HG03378 (cell line): ENCODE results near the gene THAP4.

ENCODE experiments used
- ATAC-seq: cut with Tn5 transposase; IDR thresholded peaks from one replicate; pipeline ENCODE4 v1.9.1; 2021; ENCODE audit warnings: mild to moderate bottlenecking, moderate library complexity; ENCODE audit not compliant: unreplicated experiment

The THAP4 gene

DNA sequence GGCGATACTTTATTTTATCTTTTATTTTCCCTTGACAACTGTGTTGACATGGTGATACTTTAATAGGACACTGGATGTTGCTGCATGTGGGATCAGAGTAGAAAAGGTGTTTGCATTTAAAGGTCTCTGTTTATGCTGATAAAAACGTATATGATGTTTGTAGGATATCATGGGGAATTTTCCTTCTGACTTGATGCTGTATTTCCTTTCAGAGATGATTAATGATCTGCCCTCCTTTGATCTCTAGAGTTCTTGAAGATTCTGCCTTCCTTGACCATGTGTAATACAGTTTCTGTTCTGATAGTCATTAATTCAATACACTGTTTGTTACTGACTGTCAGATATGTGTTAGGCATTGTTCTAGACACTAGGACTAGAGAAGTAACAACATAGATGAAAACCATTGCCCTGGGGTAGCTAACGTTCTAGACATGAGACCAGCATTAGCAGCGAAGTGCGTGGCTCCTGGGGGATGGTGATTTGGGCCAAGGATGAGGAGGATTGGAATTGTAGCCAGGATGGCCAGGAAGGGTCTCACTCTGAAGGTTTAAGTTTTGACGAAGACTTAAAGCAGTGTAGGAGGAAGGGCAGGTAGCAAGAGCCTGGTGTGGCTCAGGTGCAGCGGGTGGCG lies 3.3 kb upstream of the THAP4 start:
- ATAC-seq: no peak

DNA sequence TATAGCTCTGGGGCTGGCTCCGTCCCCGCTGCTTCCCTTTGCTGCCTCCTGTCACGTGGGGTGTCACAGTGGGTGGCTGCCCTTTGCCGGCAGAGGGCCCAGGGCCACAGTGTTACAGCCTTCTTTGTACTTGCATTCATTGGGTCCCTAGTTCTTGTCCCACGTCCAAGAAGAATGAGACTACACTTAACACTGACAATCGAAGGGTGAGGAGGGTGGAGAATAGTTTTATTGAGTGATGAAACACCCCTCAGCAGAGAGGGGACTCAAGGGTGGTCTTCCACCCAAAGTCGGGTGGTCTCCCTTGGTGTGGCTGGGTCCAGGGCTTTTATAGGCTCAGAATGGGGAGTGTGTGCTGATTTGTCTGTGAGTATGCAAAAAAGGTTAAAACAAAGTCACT lies 2.4 kb upstream of the THAP4 start:
- no peak for ATAC-seq

DNA sequence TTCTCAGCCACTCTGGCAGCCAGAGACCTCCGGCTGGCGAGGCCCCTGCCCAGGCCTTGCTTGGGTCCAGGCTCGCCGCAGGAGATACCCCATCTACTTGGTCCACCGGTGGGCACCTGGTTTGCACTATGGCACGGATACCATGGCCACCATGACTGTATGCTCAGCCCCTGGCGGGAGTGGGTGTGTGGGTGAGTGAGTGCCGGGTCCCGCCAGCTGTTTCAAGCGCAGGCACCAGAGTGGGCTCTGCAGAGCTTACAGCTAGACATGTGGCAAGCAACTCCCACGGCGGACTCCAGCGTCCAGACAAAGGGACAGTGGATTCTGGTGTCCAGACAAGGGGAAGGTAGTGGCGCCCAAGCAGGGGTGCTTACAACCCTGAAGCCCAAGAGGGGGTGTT lies 2.0 kb upstream of the THAP4 start:
- ATAC-seq: no peak

DNA sequence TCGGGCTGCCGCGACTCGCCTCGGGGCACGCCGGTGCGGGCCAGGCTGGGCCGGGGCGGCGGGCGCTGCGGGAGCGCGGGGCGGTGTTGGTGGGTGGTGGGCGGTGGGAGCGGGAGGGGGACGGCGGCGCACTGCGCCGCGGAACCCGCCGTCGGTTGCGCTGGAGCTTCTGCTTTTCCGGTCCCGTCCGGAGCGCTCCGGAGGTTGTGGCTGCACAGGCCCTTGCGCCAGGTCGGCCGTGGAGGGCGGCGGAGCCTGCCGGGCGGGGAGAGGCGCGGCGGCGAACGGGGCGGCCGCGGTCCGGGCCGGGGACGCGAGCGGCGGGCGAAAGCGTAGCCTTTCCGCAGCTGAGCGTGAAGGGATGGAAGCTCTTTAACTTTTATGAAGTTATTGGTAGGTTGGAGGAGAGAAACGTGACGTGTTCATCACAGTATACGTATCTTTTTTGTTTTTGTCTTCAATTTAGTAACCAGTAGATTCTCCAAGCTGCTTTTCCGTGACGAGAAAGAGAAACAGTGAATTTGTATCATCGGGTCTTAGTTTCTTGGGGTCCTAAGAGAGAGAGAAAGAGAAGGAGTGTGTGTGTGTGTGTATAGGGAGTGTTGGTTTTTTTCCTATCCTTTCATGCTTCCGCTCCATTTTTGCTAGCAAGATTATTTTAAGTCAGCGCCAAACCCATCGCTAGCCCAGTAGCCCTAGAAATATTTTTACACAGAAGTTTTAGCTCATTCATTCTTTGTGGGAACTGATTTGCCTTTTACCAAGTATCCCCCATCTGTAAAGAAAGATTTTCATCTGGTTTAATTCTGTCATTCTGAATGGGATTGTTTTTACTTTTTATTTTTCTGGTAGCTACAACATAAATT lies 1.1 kb upstream of the THAP4 start:
- peak; percentile 16 for ATAC-seq

DNA sequence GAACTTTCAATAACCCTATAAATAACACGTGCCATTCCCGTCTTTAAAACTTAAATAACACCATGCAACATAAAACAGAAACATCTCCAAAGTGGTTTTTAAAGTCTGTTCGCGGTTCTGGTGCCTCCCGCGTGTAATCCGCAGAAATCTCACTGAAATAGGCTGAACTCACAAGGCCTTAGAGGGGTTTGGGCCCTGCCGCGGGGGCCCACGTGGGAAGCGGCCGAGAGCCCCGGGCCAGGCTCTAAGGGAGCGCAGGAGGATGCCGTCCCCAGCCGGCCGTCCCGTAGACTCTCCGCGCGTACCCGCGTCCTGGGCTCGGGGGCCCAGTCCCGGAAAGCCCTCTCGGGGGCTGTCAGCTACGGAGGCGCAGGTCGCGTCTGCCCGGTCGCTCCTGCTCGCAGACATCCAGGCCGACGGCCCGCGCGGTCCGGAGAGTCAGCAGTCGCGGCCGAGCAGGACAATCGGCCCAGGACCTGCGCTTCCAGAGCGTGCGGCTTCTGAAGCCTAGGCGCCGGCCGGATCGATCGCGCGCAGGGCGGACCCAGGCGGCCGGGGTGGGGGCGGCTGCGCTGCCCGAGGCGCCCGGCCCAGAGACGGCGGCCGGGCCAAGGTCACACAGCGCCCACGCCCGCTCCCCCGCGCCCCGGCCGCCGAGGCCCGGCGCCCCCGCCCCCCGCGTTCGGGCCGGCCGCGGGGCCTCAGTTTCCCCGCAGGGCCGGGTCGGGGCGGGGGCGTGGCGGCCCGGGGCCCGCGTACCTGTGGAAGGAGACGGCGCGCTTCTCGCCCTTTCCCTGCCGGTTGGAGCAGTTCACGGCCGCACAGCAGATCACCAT lies 558 bp downstream of the THAP4 start:
- no peak for ATAC-seq

DNA sequence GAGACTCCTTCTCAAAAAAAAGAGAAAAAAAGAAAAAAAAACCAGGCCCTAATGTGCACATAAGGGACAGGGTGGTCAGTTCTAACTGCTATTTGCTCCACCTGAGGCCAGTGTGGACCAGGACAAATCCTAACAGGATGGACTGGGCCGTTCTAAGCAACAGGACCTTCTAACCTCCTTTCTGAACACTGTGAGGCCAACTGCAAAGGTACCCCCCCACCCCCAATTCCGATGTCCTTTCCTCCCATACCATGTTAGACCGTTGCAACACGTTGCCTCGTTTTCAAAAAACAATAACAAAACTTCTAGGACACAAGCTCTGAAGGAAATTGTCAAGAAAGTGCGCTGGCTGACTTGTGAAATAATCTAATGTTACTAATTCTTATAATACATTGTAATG lies 1.2 kb downstream of the THAP4 start:
- no peak for ATAC-seq

DNA sequence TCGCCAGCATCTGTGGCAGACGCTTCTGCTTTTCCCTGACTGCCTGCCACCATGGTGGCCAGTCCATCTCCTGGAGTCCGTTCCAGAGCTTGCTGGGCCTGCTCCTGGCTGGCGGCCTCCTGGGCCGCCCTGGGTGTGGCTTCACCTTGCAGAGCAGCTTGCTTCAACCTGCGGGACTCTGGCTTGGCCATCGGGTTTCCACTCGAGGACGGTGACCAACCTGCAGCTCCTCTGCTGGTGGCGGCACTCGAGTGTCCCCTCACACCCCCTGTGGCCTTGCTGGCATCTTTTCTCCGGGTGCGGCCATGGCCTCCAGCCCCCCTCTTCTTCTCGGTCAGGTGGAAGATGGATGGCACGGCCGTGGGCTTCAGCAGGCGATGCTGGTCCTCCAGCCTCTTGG lies 3.4 kb downstream of the THAP4 start:
- ATAC-seq: no peak

DNA sequence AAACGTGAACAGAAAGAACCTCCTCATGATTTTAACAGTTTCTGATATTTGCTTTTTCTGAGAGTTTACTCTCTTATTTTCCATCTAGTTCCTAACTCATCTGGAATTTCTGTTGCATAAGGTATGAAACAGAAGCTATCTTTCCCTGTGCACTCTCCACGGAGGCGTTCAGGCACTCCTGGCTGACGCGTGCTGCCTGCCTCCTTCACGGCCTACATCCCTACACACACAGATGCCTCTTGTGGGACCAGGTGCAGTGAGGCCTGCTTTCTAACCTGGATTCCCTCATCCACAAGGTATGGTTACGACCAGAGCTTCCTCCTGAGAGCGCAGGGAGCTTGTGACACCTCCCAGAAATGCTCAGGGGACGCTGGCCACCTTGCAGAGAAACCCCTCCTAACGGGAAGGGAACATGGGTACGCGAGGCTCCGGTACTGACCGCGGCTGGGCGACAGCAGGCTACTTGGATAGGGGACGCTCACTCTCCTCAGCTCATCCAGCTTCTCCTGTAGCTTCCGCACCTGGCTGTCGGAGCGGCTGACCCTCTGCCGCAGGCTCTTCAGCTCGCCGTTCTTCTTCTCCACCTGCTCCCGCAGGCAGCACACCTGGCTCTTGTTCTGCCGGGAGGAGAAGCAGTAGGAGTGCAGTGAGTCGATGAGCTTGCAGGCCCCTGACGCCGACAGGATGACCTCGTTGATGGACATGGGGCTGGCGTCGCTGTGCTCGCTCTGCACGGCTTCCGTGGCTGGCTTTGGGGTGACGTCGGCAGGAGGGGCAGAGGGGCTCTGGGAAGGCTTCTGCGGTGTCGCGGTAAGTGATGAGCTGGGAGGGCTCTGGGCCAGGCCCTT lies 4.3 kb downstream of the THAP4 start:
- no peak for ATAC-seq

DNA sequence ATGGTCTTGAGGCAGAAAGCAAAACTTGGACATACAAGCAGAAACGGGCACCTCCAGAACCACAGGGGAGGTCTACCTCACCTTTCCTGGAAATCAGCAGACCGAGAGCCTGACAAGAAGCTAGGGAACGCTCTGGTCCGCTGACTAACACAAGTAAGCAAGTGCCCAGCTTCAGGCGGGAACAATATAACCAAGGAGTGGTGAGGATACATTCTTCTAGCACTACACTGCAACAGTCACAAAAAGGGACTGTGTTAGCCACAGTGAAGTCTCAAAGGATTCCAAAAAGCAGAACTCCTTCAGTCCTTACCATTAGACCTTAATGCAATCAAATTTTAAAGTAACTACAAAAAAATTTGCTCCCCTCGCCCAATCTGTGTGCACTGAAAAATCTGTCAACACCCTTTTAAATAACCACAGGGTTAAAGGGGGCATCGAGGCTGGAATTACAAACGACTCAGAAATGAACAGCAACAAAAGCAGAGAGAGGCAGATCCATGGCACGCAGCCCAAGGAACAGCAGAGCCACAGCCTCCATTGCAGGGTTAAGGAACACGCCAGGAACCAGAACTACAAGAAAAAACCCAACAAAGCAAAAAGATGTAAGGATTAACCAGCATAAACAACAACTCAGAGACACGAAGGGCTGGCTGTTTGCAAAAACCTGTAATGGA lies 7.1 kb downstream of the THAP4 start:
- ATAC-seq: no peak

DNA sequence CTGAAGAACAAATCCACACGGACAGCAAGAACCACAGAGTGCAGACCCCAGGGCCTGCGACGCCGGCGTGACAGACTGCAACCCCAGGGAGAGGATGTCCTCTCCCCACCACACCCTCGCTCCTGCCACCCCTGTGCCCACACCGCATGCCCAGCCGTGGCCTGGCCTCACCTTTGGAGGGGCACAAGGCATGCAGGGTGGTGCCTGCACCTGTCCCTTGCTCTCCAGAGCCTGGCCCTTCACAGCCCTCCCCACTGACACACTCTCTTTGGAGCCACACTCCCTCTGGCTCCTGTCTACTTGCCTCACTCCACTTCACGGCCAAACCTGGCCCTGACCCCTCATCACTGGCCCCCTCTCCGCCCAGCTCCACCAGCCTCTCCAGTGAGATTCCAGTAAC lies 9.3 kb downstream of the THAP4 start:
- no peak for ATAC-seq

DNA sequence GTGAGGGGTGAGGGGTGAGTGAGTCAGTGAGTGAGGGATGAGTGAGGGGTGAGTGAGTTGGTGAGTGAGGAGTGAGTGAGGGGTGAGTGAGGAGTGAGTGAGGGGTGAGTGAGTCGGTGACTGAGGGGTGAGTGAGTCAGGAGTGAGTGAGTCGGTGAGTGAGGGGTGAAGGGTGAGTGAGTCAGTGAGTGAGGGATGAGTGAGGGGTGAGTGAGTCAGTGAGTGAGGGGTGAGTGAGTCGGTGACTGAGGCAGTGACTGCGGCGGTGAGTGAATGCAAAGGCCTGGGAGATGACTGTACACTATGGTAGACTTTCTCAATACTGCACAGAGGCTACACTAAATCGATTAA lies 16.6 kb downstream of the THAP4 start:
- ATAC-seq: no peak

DNA sequence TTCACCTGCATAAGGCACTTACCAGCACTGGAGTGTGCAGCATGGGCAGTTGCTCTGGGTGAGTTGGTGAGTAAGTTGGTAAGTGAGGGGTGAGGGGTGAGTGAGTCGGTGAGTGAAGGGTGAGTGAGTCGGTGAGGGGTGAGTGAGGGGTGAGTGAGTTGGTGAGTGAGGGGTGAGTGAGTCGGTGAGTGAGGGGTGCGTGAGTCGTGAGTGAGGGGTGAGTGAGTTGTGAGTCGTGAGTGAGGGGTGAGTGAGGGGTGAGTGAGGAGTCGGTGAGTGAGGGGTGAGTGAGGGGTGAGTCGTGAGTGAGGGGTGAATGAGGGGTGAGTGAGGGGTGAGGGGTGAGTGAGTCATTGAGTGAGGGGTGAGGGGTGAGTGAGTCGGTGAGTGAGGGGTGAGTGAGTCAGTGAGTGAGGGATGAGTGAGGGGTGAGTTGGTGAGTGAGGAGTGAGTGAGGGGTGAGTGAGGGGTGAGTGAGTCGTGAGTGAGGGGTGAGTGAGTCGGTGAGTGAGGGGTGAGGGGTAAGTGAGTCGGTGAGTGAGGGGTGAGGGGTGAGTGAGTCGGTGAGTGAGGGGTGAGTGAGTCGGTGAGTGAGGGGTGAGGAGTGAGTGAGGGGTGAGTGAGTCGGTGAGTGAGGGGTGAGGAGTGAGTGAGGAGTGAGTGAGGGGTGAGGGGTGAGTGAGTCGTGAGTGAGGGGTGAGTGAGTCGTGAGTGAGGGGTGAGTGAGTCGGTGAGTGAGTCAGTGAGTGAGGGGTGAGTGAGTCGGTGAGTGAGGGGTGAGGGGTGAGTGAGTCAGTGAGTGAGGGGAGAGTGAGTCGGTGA lies 17.1 kb downstream of the THAP4 start:
- ATAC-seq: no peak

DNA sequence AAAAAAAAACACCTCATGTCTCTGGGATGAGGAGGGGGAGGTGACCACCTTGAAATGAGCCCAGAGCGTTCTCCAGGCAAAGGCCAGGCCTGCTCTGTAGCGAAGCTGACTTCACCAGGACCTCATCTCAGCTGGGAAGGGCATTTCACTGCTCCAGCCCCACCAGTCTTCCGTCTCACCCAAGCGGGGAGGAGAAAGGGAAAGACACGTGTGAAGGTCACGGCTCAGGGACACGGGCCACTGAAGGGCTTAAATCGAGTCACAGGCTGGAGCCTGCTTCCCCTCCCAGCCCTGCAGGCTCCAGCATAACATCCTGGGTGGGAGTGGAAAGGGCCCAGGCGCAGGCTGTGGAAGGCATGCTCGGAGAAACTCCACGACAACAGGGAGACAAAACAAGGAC lies 18.1 kb downstream of the THAP4 start:
- no peak for ATAC-seq

DNA sequence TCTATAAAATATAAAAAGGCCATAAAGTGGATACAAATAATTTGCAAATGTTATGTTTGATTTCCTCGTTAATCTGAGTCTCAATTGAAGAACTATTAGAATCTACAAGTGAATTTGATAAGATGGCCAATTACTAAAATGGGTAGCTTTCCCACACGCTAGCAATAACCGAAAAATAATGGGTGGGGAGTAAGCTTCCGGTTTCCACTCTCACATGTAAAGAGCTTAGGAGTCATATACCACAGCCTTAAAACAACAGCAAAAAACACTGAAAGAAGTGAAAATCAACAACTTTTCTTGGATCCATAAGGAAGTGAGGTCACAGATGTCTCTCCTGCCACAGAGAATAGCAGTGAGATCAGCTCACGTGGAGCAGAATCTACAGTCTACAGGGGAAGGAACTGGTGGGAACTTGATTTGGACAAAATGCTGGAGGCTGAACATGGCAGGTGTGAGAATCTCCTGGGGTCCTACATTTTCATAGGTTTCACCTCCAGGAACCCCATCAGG lies 18.6 kb downstream of the THAP4 start:
- no peak for ATAC-seq

DNA sequence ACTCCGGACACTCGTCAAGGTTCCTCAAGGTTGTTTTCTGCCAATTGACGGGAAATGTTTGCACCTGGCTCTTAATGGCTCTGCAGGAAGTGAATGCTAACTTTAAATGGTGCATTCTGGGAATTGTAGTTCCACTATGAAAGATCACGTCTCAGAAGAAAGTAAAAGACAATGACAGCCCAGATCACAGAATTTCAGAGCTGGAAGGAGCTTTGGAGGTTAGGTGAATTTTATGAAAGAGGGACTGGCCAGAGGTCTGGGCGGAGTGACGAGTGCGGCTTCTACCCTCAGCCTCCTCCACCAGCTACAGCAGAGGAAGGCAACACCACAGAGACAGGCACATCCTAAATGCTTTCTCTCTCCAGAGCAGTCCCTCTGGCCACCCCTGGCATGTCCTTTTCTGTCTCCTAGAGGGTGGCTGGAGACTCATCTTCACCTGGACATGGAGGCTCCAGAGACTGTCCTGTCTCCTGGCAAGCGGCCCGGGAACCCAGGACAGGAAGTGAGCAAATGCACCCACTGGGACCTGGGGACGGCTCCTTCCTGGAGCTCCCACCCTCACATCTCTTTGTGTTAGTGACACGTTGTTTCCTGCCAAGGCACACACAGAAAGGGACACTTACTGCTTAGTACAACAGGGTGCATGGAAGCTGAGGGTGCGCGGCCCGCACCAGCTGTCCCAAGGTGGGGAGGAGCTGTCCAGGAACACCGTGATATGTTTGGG lies 19.4 kb downstream of the THAP4 start:
- no peak for ATAC-seq

DNA sequence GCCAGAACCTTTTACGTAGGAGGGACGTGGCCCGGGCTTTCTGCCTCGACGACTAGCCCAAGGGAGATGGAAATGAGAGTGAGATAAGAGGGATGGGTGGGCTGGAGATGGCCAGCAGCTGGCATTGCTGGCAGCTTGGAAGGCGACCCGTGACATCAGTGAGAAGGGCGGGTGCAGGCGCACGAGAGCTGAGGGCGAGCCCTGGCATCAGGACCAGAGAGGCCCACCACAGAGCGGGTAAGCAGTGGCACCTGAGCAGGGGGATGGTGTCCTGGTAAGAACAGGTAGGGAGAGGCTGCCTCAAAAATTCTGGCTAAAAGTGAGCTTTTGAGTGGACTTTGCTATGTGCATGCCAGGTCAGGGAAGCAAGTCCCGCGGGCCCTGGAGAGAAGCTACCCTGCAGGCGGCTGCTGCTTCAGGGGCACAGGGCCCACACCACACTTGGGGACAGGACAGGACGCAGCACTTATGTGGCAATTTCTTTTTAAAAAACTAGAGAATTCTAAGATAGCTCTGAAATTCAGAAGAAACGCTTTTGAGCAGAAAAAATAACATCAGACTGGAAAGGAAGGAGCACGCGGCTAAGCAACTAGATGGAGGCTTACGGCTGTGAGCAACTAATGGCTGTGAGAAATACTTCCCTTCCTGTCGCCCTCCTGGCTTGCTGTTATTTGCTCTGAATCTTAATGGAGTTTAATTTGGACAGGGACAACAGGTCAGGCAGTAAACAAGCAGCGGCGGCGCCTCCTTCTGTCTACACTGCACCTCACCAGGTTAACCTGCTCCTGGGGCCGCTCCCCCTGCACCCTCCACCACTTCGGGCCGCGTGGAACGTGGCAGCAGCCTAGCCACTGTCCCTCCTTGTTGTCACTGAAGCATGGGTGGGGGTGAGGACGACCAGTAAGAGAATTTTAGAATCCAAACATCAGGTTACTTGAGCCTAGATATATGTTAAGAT lies 20.5 kb downstream of the THAP4 start:
- ATAC-seq: no peak

DNA sequence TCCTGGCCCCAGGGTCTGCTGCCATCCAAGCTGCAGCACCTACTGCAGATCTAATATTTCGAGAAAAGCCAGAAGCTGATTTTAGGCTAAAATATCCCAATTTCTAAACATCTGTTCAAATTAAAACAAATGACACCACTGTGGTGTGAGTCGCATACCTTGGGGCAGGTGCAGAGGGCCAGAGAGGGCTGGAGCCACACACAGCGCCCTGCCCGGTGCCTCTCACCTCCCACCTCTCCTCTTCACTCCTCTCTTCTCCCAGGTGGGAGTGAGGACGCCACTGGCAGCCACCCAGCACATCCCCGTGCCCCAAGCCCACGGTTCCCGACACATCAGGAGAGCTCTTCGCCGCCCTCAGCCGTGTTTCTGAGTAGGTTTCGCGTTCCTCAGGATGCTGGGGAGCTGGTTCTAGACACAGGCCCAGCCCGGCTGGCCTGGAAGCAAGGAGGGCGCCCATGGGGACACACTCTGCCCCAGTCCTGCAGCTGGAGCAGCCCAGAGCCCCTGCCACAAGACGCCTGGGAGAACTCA lies 21.4 kb downstream of the THAP4 start:
- ATAC-seq: no peak
